Measurements from ENCODE around the gene ANKRD11. TPM values are rescaled to one million over a fixed set of nuclear protein-coding genes. Genes with fewer than 3 reads are reported as not detected.
A peak's percentile ranks its signal among the peaks of the same experiment; 100 is the strongest.

ANKRD11 gene
- total RNA-seq, 4 donors from 2014 or later = 49.8 to 114 (median 82.2) TPM

GRCh38 chr16:89324056-89325010, 166.0 kb downstream of the ANKRD11 start:
- DNase-seq (ENCODE audit: low spot score) = no peak
- TF ChIP-seq CTCF (IDR thresholded peaks at IDR 0.05) = no peak
- ATAC-seq (ENCODE audit: low FRiP score) = no peak

GRCh38 chr16:89323120-89323960, 167.0 kb downstream of the ANKRD11 start:
- ATAC-seq (ENCODE audit: low FRiP score) (no peak), DNase-seq (ENCODE audit: low spot score) (no peak)
- TF ChIP-seq CTCF (IDR thresholded peaks at IDR 0.05) = no peak

GRCh38 chr16:89322321-89323119, 167.8 kb downstream of the ANKRD11 start:
- DNase-seq (ENCODE audit: low spot score) (no peak), ATAC-seq (ENCODE audit: low FRiP score) (no peak)
- TF ChIP-seq CTCF (IDR thresholded peaks at IDR 0.05) = no peak

- ATAC-seq (ENCODE audit: low FRiP score) (peak; percentile 22), DNase-seq (ENCODE audit: low spot score) (no peak)
- no peak for TF ChIP-seq CTCF (IDR thresholded peaks at IDR 0.05)
Measured at GRCh38 chr16:89320782-89321501, 169.4 kb downstream of the ANKRD11 start.

GRCh38 chr16:89319886-89320781, 170.2 kb downstream of the ANKRD11 start:
- DNase-seq (ENCODE audit: low spot score) (no peak), ATAC-seq (ENCODE audit: low FRiP score) (peak; percentile 55)
- TF ChIP-seq CTCF (IDR thresholded peaks at IDR 0.05) = no peak
